Type B pancreatic cell (in vitro differentiated cells): ENCODE data around the gene MSX2. TPM values are rescaled to one million over a fixed set of nuclear protein-coding genes. Genes with fewer than 3 reads are reported as not detected.
A peak's percentile ranks its signal among the peaks of the same experiment; 100 is the strongest.

ENCODE experiments used
- DNase-seq: peaks from one replicate; pipeline ENCODE4 v3.0.0; 2021; ENCODE audit warnings: mixed read lengths; ENCODE audit not compliant: unreplicated experiment; ENCODE audit errors: extremely low spot score
- H3K27ac Mint-ChIP-seq: 2 replicates; pipeline ENCODE4 v1.8.0; 2021; ENCODE audit warnings: mild to moderate bottlenecking, mixed read lengths
- H3K27me3 Mint-ChIP-seq: 2 replicates; pipeline ENCODE4 v1.8.0; 2021; ENCODE audit warnings: mixed read lengths
- H3K36me3 Mint-ChIP-seq: 2 replicates; pipeline ENCODE4 v1.8.0; 2021; ENCODE audit warnings: mixed read lengths
- H3K4me1 Mint-ChIP-seq: one replicate; pipeline ENCODE4 v1.8.0; 2021; ENCODE audit warnings: mixed read lengths; ENCODE audit not compliant: unreplicated experiment
- H3K4me3 Mint-ChIP-seq: 2 replicates; pipeline ENCODE4 v1.8.0; 2021; ENCODE audit warnings: mild to moderate bottlenecking, mixed read lengths
- H3K9me3 Mint-ChIP-seq: 2 replicates; pipeline ENCODE4 v1.8.0; 2021; ENCODE audit warnings: mixed read lengths
- CTCF ChIP-seq: fragments of 200-600 bp; sonication (generic); conservative IDR thresholded peaks from 2 replicates; pipeline ENCODE4 v1.5.0; 2021; ENCODE audit warnings: antibody characterized with exemption, mild to moderate bottlenecking
- total RNA-seq: library from RNA; stranded (reverse); gene quantifications from 2 replicates; pipeline ENCODE4 v1.2.1, GENCODE V29; 2021; ENCODE audit warnings: low replicate concordance

The MSX2 gene
- total RNA-seq, 1 donor from 2014 or later: 69.7 TPM

- H3K9me3 Mint-ChIP-seq: no peaks in the 10 kb centered on the region
- no peaks in the 10 kb centered on the region for H3K36me3 Mint-ChIP-seq
- TF ChIP-seq CTCF: no peak
- no peak for DNase-seq
- peaks cover 72% of the 10 kb centered on the region for H3K27me3 Mint-ChIP-seq
- peaks cover 61% of the 10 kb centered on the region for H3K4me1 Mint-ChIP-seq
- peak overlapping the region; percentile 52 for H3K27ac Mint-ChIP-seq
- peak overlapping the region; percentile 76 for H3K4me3 Mint-ChIP-seq
Observed at GRCh38 chr5:174718880-174719610, 5.3 kb upstream of the MSX2 start.

- Mint-ChIP-seq H3K27ac (peak overlapping the region; percentile 55), H3K27me3 (peaks cover 74% of the 10 kb centered on the region)
Observed at GRCh38 chr5:174719793-174720611, 4.4 kb upstream of the MSX2 start.

GRCh38 chr5:174720612-174721529, 3.5 kb upstream of the MSX2 start:
- peak overlapping the region; percentile 80 for H3K27ac Mint-ChIP-seq
- H3K4me1 Mint-ChIP-seq: peaks cover 60% of the 10 kb centered on the region
- DNase-seq: peak; percentile 77

More at GRCh38 chr5:174719793-174720611, 4.4 kb upstream of the MSX2 start:
- Mint-ChIP-seq H3K4me1 (peaks cover 62% of the 10 kb centered on the region), H3K9me3 (no peaks in the 10 kb centered on the region), H3K36me3 (no peaks in the 10 kb centered on the region), H3K4me3 (peak overlapping the region; percentile 76)
- no peak for DNase-seq
- no peak for TF ChIP-seq CTCF

GRCh38 chr5:174721530-174722432, 2.6 kb upstream of the MSX2 start:
- TF ChIP-seq CTCF: no peak
- Mint-ChIP-seq H3K4me3 (peak overlapping the region; percentile 91), H3K9me3 (no peaks in the 10 kb centered on the region), H3K36me3 (peaks cover 11% of the 10 kb centered on the region), H3K27ac (peak overlapping the region; percentile 80), H3K4me1 (peaks cover 56% of the 10 kb centered on the region), H3K27me3 (peaks cover 74% of the 10 kb centered on the region)
- DNase-seq: no peak

More at GRCh38 chr5:174720612-174721529, 3.5 kb upstream of the MSX2 start:
- Mint-ChIP-seq H3K9me3 (no peaks in the 10 kb centered on the region), H3K36me3 (peaks cover 4% of the 10 kb centered on the region), H3K27me3 (peaks cover 75% of the 10 kb centered on the region), H3K4me3 (peak overlapping the region; percentile 91)
- no peak for TF ChIP-seq CTCF
